Measurements from ENCODE around the gene ZNF808. TPM values are rescaled to one million over a fixed set of nuclear protein-coding genes. Genes with fewer than 3 reads are reported as not detected.
A peak's percentile ranks its signal among the peaks of the same experiment; 100 is the strongest.
"Not testable (repeated sequence)": the region's sequence is repeated elsewhere in the genome, so short reads cannot be mapped to it uniquely, and the experiment has no call there.

ZNF808 gene
- total and polyA plus RNA-seq, 2 experiments from 2014 or later = 2.2 to 25.7 TPM

DNA sequence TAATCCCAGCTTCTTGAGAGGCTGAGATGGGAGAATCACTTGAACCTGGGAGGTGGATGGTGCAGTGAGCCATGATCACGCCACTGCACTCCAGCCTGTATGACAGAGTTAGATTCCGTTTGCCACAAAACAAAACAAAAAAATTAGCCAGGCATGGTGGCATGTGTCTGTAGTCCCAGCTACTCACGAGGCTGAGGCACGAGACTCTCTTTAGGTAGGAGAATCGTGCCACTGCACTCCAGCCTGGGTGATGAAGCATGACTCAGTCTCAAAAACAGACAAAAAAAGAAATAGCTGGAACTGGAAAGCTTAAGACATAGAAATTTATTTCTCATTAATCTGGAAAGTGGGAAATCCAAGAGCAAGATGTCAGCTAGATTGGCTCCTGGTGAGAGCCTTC, 20.2 kb upstream of the ZNF808 start:
- H3K36me3 ChIP-seq (replicated peaks; ENCODE audit: insufficient read depth, low read depth) = no peaks in the 10 kb centered on the region

DNA sequence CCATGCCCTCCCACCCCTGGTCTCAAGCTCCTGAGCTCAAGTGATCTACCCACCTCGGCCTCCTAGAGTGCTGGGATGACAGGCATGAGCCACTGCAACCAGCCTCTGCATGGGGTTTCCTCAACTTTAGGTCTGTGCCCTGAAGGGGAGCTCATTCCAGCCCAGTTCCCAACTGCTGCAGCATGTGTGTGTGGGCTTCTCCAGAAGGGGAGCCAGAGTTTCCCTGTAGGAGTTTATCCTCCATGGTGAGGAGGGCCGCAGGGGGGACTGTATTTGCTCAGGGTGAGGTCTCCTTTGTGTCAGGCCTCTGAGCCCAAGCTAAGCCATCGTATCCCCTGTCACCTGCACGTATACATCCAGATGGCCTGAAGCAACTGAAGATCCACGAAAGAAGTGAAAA, 11.3 kb upstream of the ZNF808 start:
- Histone ChIP-seq H3K27me3 (no peaks in the 10 kb centered on the region), H3K4me3 (no peak overlapping the region), H4K20me1 (ENCODE audit: insufficient read depth, poor library complexity, severe bottlenecking) (no peaks in the 10 kb centered on the region), H2AFZ (no peak overlapping the region), H3K9me2 (replicated peaks; ENCODE audit: insufficient read depth) (no peaks in the 10 kb centered on the region), H3K4me2 (no peak overlapping the region), H3K27ac (no peak overlapping the region), H3K79me2 (no peaks in the 10 kb centered on the region), H3K9me3 (ENCODE audit: low read depth) (no peaks in the 10 kb centered on the region), H3K36me3 (replicated peaks; ENCODE audit: insufficient read depth, low read depth) (no peaks in the 10 kb centered on the region), H3K4me1 (ENCODE audit: insufficient read depth) (peaks cover 4% of the 10 kb centered on the region)
- 73% methylated on average over 5 of the region's 5 CpGs for WGBS (ENCODE audit: low lambda C conversion rate, missing lambda C conversion rate)
- DNase-seq (ENCODE audit: low spot score) = no peak
- TF ChIP-seq CTCF (IDR thresholded peaks at IDR 0.05; ENCODE audit: poor library complexity) (no peak), EZH2 (IDR thresholded peaks at IDR 0.05; ENCODE audit: borderline replicate concordance) (no peak), EZH2phosphoT487 (IDR thresholded peaks at IDR 0.05; ENCODE audit: low read depth, severe bottlenecking, unreplicated experiment) (no peak)

More for the DNA sequence above, 20.2 kb upstream of the ZNF808 start:
- no peaks in the 10 kb centered on the region for H3K9me2 ChIP-seq (replicated peaks; ENCODE audit: insufficient read depth)
- H3K4me2 ChIP-seq = no peak overlapping the region
- no peak for TF ChIP-seq EZH2 (IDR thresholded peaks at IDR 0.05; ENCODE audit: borderline replicate concordance)
- no peak for TF ChIP-seq CTCF (IDR thresholded peaks at IDR 0.05; ENCODE audit: poor library complexity)
- TF ChIP-seq EZH2phosphoT487 (IDR thresholded peaks at IDR 0.05; ENCODE audit: low read depth, severe bottlenecking, unreplicated experiment) = no peak
- no peaks in the 10 kb centered on the region for H4K20me1 ChIP-seq (ENCODE audit: insufficient read depth, poor library complexity, severe bottlenecking)
- H2AFZ ChIP-seq = no peak overlapping the region
- H3K4me1 ChIP-seq (ENCODE audit: insufficient read depth) = no peaks in the 10 kb centered on the region
- DNase-seq (ENCODE audit: low spot score) = no peak
- H3K27me3 ChIP-seq = no peaks in the 10 kb centered on the region
- H3K27ac ChIP-seq = no peak overlapping the region
- WGBS (ENCODE audit: low lambda C conversion rate, missing lambda C conversion rate) = 94% methylated on average over 5 of the region's 5 CpGs
- H3K4me3 ChIP-seq = no peak overlapping the region
- H3K9me3 ChIP-seq (ENCODE audit: low read depth) = no peaks in the 10 kb centered on the region
- H3K79me2 ChIP-seq = no peaks in the 10 kb centered on the region

DNA sequence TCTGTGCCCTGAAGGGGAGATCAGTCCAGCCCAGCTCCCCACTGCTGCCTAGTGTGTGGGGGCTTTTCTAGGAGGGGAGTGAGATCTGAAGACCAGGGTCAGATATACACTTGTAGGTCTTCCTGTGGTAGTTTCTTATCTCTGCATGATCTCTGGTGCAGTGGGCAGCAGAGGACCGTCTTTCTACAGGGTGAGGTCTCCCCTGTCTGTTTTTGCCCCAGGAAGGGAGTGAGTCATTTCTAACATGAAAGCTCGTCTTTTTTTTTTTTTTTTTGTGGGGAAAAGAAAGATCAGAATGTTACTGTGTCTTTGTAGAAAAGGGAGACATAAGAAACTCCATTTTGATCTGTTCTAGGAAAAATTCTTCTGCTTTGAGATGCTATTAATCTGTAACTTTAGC, 8.8 kb upstream of the ZNF808 start:
- no peak overlapping the region for H3K4me3 ChIP-seq
- no peaks in the 10 kb centered on the region for H3K79me2 ChIP-seq
- H3K9me3 ChIP-seq (ENCODE audit: low read depth) = no peaks in the 10 kb centered on the region
- no peak for DNase-seq (ENCODE audit: low spot score)
- no peak overlapping the region for H2AFZ ChIP-seq
- H4K20me1 ChIP-seq (ENCODE audit: insufficient read depth, poor library complexity, severe bottlenecking) = no peaks in the 10 kb centered on the region
- no peak overlapping the region for H3K4me2 ChIP-seq
- no peaks in the 10 kb centered on the region for H3K36me3 ChIP-seq (replicated peaks; ENCODE audit: insufficient read depth, low read depth)
- H3K9me2 ChIP-seq (replicated peaks; ENCODE audit: insufficient read depth) = no peaks in the 10 kb centered on the region
- no peak for TF ChIP-seq EZH2phosphoT487 (IDR thresholded peaks at IDR 0.05; ENCODE audit: low read depth, severe bottlenecking, unreplicated experiment)
- no peak for TF ChIP-seq EZH2 (IDR thresholded peaks at IDR 0.05; ENCODE audit: borderline replicate concordance)
- TF ChIP-seq CTCF (IDR thresholded peaks at IDR 0.05; ENCODE audit: poor library complexity) = no peak
- H3K27ac ChIP-seq = peak overlapping the region; percentile 83
- peaks cover 4% of the 10 kb centered on the region for H3K4me1 ChIP-seq (ENCODE audit: insufficient read depth)
- H3K27me3 ChIP-seq = no peaks in the 10 kb centered on the region
- WGBS (ENCODE audit: low lambda C conversion rate, missing lambda C conversion rate) = 37% methylated on average over 2 of the region's 2 CpGs

- H3K9me3 ChIP-seq (ENCODE audit: low read depth); H2AFZ ChIP-seq; H3K4me1 ChIP-seq (ENCODE audit: insufficient read depth); H4K20me1 ChIP-seq (ENCODE audit: insufficient read depth, poor library complexity, severe bottlenecking); H3K9me2 ChIP-seq (replicated peaks; ENCODE audit: insufficient read depth); H3K36me3 ChIP-seq (replicated peaks; ENCODE audit: insufficient read depth, low read depth); H3K79me2 ChIP-seq; H3K4me3 ChIP-seq; H3K27me3 ChIP-seq: not testable (repeated sequence)
- 50% methylated on average over 7 of the region's 7 CpGs for WGBS (ENCODE audit: low lambda C conversion rate, missing lambda C conversion rate)
- DNase-seq (ENCODE audit: low spot score) = peak; percentile 5
- peak overlapping the region; percentile 49 for H3K4me2 ChIP-seq
- H3K27ac ChIP-seq = peak overlapping the region; percentile 77
These were observed 8.3 kb upstream of the ZNF808 start for GRCh38 chr19:52519175-52519574.

Data from hepatocyte (in vitro differentiated cells).